DMS 273 treated with DMSO at 0.1 percent for 48 hours (cell line): ENCODE results near the gene PAPPA2.
"Not testable (repeated sequence)": the region's sequence is repeated elsewhere in the genome, so short reads cannot be mapped to it uniquely, and the experiment has no call there.

Experiments used
- DNase-seq: peaks from one replicate; lab custom pipeline; 2025; lab: John Stamatoyannopoulos, UW

The PAPPA2 gene

GRCh38 chr1:176462674-176463378 is at the start of gene PAPPA2:
PAPPA2 (plus strand) TSS chr1:176463175; CDS start chr1:176556323, 93,148 bp downstream.
- no peak for DNase-seq

DNA sequence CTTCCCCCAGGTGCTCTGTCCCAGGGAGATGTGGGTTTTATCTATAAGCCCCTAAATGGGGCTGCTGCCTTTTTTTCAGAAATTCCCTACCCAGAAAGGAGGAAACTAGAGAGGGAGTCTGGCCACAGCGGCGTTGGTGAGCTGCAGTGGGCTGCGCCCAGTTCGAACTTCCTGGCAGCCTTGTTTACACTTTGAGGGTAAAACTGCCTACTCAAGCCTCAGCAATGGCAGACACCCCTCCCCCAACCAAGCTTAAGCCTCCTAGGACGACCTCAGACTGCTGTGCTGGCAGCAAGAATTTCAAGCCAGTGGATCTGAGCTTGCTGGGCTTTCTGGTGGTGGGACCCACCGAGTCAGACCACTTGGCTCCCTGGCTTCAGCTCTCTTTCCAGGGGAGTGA is 46.2 kb upstream of the PAPPA2 start:
- no peak for DNase-seq

GRCh38 chr1:176419608-176420007 is 43.4 kb upstream of the PAPPA2 start:
- not testable (repeated sequence) for DNase-seq

DNA sequence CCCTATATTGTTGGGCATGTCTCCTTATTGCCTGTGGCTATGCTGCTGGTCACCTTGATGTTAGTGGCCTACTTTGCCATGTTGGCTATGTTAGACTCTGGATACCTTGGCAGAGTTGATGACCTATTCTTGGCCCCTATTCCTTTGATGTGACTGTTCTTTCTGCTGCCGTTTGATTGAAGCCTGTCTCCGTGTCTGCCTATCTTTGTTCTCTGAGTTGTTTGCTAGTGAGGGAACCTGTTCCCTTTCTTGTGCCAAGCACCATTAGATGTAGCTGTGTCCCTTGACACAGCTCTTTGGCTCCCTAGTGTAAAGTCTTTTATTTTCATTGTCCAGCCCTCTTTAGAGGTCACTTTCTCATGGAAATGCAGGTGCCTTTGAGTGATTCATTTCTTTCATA is 28.7 kb upstream of the PAPPA2 start:
- no peak for DNase-seq

GRCh38 chr1:176436251-176436650 is 26.7 kb upstream of the PAPPA2 start:
- DNase-seq: no peak

- DNase-seq: no peak
Measured at GRCh38 chr1:176440176-176440575, 22.8 kb upstream of the PAPPA2 start.

DNA sequence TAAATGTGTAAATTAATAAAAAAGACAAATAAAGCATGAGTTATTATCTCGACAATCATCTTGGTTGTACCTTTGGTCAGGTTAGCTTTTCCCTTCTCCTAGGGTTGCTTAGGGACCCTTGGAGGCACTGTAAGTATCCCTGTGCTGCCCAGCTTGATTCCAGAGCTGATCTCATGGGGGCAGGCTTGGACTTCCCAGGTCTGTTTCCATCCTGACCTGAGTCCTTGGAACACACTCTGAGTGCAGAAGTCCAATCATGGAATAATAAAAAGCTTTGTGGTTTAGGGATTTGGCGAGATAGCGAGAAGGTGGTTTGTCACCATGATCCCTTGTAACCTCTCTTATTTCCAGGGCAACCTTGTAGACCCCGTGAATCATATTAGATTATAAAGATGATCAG is 18.7 kb upstream of the PAPPA2 start:
- DNase-seq: no peak

- DNase-seq: no peak
Measured at GRCh38 chr1:176445402-176445801, 17.6 kb upstream of the PAPPA2 start.

DNA sequence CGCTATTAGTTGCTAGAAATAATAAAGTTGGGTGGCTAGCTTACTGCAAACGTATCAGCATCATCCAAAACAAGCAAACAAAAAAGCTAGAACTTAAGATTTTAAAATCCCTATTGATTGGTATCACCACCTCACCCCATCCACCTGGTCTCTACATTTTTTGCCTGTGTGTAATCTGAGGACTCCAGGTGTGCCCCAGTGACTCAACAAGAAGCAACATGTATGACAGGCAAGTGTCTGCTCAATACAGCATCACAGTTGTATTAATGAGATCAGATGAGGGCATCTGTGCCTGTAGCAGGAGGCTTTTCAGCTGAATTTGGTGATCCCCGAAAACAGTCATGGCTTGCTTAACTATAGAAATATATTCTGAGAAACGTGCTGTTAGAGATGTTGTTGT is 14.6 kb upstream of the PAPPA2 start:
- DNase-seq: no peak

GRCh38 chr1:176450526-176450925 is 12.4 kb upstream of the PAPPA2 start:
- no peak for DNase-seq

DNA sequence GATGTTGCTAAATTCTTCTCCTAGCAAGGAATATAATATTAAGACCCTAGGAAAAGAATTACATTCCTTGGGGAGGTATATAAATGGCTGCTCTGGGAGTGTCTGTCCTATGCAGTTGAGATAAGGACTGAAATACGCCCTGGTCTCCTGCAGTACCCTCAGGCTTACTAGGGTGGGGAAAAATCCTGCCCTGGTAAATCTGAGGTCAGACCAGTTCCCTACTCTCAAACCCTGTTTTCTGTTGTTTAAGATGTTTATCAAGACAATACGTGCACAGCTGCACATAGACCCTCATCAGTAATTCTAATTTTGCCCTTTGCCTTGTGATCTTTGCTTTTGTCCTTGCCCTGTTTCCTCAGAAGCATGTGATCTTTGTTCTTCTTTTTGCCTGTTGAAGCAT is 11.2 kb upstream of the PAPPA2 start:
- not testable (repeated sequence) for DNase-seq

DNA sequence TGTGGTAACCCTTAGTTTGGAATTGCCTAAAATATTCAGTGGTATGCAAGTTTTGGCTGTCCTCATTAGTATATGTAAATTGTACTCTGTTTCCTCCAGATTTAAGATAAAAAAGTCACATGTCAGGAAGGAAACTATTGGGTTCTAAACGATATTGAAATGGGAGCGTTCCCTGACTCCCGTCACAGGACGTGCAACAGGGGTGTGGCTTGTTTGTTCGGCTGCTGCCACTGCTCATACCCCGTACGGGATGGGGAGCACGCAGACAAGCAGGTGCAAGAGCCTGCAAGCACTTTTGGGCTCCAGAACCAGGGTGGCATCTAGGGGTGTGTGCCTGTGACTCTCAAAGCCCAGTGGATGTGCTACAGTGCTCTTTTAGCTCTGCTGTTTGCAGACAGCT is 6.2 kb upstream of the PAPPA2 start:
- no peak for DNase-seq

DNA sequence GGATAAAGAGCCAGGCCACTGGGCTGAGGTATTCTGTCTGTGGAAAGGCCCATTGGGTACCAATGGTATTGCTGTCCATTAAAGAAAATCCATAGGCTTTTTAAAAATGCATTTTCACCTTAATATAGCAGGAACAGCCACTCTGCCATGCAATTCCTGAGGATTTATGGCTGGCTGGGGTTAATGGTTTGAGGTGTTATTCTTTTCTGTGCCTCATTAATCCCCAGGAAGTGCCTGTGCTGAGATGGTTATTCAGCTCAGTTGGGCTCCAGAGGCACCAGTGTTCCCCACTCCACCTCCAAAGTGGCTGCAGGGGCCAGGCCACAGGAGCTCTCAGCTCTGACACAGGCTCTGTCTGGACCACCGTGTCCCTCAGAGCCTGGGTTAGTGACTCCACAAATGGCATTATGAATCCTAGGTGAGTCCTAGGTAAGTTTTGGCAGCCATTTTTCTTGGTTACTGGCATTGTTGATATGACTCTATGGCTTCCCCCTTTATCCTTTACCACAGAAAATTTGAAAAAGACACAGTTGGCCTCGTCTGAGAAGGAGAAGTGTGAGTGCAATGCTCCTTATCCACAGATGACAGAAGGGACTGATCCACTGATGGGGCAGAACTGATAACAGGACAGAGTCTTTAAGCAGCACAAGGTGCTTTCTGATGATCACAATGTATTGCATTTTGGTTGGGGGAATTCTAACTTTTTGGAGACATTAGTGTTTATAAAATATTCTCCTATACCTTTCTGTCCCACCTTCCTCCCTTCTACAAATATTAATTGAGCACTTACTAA is 2.2 kb upstream of the PAPPA2 start:
- no peak for DNase-seq

GRCh38 chr1:176461576-176461975 is 1.4 kb upstream of the PAPPA2 start:
- no peak for DNase-seq

GRCh38 chr1:176466514-176466913 is 3.5 kb downstream of the PAPPA2 start:
- DNase-seq: no peak

DNA sequence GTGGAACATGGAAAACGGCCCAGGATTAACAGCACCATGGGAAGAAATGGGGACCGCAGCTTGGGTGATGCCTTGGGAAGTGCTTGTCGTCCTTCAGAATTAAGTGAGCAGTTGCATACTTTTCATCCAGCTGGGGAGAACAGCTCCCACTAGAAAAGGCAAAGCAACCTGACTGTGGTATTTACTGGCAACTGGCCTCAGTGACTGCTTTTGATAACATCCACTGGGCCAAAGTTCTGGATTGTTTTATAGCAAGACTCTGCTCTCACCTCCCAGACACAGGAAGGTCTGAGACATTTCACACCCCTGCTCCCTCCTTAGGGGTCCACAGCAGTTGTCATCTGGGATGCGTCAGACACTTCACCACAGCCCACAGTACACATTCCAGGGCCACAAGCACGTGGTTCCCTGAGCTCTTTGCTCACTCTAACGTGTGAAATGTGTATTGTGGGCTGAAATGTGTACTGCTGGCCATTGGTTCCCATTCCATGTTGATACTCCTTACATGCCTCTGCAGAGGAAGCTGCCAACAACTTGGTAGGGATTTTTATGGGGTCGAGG is 6.6 kb downstream of the PAPPA2 start:
- DNase-seq: no peak

DNA sequence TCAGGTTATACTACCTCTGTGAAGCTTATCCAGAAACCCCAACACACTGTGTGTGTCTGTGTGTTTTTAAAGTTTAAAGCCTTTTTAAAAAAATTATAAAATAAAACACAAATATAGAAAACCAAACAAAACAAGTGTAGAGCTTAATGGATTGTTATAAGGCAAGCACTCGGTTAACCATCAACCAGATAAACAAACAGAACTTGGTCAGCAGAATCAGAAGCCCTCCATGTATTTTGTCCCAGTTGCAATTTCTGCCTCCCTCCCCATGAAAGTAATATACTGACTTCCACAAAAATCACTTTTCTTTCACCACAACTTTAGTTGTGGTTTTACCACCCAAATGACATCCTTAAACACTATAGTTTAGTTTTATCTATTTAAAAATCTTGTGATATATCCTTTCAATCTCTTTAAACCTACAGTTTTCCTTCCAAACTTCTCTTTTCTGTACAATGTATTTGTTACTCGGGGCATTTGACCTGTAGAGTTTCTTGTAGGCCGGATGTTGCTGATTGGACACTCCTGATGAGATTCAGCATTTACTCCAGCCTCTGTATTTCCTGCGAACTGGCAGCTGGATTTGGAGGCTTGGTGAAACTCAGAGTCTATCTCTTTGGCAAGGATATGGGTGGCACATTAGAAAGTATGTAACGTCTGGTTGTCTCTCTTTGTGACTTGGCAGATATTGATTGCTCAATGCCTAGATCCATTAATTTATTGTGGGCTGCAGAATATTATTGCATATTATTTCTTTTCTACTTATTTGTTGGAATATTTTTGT is 8.6 kb downstream of the PAPPA2 start:
- no peak for DNase-seq

DNA sequence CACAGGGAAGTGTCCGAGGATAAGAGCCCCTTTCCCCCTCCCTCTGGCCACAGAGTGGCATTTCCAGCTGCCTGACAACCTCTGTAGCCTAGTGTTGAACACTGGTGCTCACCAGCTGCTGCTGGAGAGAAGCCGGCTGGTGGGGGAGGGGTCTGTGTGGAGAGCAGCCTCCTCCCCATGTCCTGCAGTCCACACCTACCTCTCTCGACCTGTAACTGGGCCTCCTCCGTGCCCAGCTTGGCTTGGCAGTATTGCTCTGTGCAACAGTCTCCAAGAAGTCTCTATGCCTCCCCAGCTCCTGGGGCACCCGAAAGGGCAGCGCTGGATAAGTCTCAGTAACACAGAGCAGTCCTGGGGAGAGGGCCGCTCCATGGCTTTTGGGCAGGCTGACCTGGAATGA is 17.0 kb downstream of the PAPPA2 start:
- DNase-seq: no peak

- DNase-seq: no peak
Measured at GRCh38 chr1:176480750-176481149, 17.8 kb downstream of the PAPPA2 start.

GRCh38 chr1:176485083-176485482 is 22.1 kb downstream of the PAPPA2 start:
- no peak for DNase-seq

GRCh38 chr1:176494436-176494835 is 31.5 kb downstream of the PAPPA2 start:
- DNase-seq: no peak

GRCh38 chr1:176499671-176500070 is 36.7 kb downstream of the PAPPA2 start:
- DNase-seq: no peak
